Kidney epithelial cell (primary cell): Measurements from ENCODE around the gene ZDHHC14. TPM values are rescaled to one million over a fixed set of nuclear protein-coding genes. Genes with fewer than 3 reads are reported as not detected.

Source experiments
- DNase-seq: peaks from one replicate; pipeline ENCODE4 v3.0.0-alpha.2; 2010; ENCODE audit warnings: low read depth
- H3K27me3 ChIP-seq: 2 replicates; pipeline ENCODE4 v1.6.0; 2011; ENCODE audit warnings: low read length; ENCODE audit not compliant: control insufficient read depth, insufficient read depth
- H3K36me3 ChIP-seq: 2 replicates; pipeline ENCODE4 v1.5.1; 2011; ENCODE audit warnings: low read length; ENCODE audit not compliant: control insufficient read depth, insufficient read depth
- H3K4me3 ChIP-seq: 2 replicates; pipeline ENCODE4 v1.5.1; 2011; ENCODE audit warnings: low read depth, mild to moderate bottlenecking, control low read depth, low read length
- total RNA-seq: library from RNA; depleted of rRNA; stranded (reverse); fragments of >200 nt; gene quantifications from 2 replicates; pipeline ENCODE4 v1.2.3, GENCODE V29; 2015
- TF ChIP-seq, protein P1 (sequence below): IDR thresholded peaks from 2 replicates; pipeline ENCODE4 v1.5.1; 2011; ENCODE audit warnings: mild to moderate bottlenecking, moderate library complexity, low read length, control low read depth, inconsistent platforms; ENCODE audit not compliant: insufficient read depth, poor library complexity, severe bottlenecking

ZDHHC14 gene
- total RNA-seq, 1 donor from 2014 or later = 9.7 TPM

DNA sequence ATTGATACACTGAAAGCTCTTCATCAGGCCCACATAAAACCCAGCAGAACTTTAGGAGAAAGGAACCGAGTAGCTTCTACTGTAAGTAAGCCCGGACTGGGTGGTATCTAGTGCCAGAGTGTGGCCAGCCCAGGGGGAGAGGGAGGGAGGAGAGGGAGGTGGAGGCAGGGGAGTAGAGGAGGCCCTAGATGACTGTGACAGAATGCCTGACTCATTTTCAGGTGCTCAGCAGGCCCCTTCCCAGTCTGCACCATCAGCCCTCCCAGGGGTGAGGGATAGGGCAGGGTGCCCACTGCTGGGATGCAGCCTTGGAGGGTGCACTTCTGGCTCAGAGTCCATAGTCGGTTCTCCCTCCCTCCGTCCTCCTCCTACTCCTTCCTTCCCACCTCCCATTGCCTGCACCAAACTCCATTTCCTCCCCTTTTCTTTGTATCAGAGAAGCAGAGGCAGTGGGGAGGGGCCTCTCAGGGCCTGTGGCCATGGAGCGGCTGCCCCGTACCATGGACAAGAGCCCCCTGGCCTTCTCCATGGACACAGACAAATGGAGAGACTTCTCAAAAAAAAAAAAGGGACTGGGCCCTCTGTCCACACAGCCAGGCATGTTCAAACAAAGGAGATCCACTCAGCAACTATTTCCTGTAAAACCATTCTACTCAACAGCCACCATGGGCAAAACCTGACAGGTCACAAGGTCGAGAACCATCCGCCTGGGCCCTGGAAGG, 257.1 kb downstream of the ZDHHC14 start:
- Histone ChIP-seq H3K4me3 (no peak overlapping the region), H3K27me3 (no peaks in the 10 kb centered on the region), H3K36me3 (no peaks in the 10 kb centered on the region)
- TF ChIP-seq, protein P1, sequence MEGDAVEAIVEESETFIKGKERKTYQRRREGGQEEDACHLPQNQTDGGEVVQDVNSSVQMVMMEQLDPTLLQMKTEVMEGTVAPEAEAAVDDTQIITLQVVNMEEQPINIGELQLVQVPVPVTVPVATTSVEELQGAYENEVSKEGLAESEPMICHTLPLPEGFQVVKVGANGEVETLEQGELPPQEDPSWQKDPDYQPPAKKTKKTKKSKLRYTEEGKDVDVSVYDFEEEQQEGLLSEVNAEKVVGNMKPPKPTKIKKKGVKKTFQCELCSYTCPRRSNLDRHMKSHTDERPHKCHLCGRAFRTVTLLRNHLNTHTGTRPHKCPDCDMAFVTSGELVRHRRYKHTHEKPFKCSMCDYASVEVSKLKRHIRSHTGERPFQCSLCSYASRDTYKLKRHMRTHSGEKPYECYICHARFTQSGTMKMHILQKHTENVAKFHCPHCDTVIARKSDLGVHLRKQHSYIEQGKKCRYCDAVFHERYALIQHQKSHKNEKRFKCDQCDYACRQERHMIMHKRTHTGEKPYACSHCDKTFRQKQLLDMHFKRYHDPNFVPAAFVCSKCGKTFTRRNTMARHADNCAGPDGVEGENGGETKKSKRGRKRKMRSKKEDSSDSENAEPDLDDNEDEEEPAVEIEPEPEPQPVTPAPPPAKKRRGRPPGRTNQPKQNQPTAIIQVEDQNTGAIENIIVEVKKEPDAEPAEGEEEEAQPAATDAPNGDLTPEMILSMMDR = no peak
- no peak for DNase-seq

DNA sequence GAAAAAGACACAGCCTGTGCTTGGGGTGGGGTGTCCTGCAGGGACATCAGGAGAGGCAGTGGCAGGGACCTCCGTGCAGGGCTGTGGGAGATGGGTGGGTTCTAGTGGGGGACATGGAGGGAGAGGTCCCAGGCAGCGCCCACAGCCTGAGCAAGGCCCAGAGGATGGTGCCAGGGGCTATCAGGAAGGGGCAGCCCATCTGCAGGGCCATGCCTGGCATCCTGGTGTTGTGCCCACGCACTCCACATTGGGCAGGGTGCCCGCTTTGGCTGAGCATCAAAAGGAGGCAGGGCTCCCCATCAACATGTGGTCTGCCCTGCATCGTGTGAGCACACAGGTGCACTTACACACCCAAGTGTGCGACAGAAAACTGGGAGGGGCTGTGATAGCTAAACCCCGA, 257.8 kb downstream of the ZDHHC14 start:
- Histone ChIP-seq H3K27me3 (no peaks in the 10 kb centered on the region), H3K4me3 (no peak overlapping the region), H3K36me3 (no peaks in the 10 kb centered on the region)
- DNase-seq = no peak
- TF ChIP-seq, protein P1 = no peak

DNA sequence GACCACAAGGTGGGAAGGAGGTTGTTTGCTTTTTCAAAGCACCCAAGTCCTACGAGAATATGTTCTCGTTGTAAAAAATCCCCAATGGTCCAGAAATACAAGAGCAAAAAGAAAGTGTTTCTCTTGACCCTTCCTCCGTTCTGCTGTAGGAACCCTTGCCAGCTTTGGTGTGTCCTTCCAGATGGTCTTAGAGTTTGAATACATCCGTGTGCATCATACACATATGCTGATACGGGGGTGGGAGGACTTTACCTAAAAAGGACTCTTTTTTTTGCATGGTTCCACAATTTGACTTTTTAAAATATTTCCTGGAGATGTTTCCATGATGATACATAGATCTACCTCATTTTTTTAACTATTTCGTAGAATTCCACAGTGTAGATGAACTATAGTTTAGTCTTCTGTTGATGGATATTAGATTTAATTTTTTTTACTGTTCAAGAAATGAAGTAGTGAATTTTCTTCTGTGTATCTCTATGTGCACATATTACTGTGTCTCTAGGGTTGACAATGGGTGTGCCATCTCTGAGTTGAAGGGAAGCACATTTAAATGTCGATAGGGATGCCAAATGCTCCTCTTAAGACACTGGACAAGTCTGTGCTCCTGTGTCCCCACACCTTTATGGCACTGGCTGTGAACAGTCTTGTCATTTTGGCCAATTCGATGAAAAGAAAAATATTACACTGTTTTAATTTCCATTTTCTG, 259.9 kb downstream of the ZDHHC14 start:
- H3K4me3 ChIP-seq = no peak overlapping the region
- TF ChIP-seq, protein P1 = no peak
- no peaks in the 10 kb centered on the region for H3K27me3 ChIP-seq
- no peak for DNase-seq
- H3K36me3 ChIP-seq = no peaks in the 10 kb centered on the region

DNA sequence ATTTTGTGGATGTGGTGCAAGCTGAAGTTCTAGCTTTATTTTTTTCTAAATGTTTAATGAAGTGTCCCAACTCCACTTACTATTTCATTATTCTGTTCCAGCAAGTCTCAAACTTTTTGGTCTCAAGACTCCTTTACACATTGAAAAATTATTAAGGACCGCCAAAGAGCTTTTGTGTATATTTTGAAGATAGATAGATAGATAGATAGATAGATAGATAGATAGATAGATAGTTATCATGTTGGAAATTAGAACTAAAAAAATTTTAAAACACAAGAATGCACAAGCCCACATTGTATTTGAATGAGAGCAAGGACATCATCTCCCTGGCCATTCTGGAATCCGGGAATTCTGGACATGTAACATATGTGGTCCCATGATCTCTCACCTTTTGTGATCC, 260.8 kb downstream of the ZDHHC14 start:
- no peak for DNase-seq
- Histone ChIP-seq H3K4me3 (no peak overlapping the region), H3K36me3 (no peaks in the 10 kb centered on the region), H3K27me3 (no peaks in the 10 kb centered on the region)
- TF ChIP-seq, protein P1 = no peak

DNA sequence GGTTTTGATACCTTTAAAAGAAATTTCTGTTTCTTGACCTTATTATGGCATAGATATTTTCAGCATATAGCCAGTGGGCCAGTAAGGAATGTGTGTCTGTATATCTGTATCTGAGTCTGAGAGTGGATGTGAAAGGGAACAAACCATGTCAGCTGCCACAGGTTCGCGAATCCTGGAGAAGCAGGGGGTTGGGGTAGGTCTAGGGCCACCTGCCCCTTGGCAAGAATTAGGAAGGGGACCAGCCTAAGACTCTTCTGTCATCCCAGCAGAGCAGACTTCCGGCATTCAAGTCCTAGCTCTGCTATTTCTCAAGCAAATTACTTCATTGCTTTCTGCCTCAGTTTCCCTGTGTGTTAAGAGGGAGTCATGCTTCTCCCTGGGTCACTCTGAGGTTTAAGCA, 261.7 kb downstream of the ZDHHC14 start:
- TF ChIP-seq, protein P1 = no peak
- no peak for DNase-seq
- H3K36me3 ChIP-seq = no peaks in the 10 kb centered on the region

More for the DNA sequence above, 261.7 kb downstream of the ZDHHC14 start:
- H3K27me3 ChIP-seq = no peaks in the 10 kb centered on the region
- no peak overlapping the region for H3K4me3 ChIP-seq
